WTC11 (cell line): Measurements from ENCODE around the gene KIAA1755. TPM values are rescaled to one million over a fixed set of nuclear protein-coding genes. Genes with fewer than 3 reads are reported as not detected.

ENCODE experiments used
- ATAC-seq: fragments of 200-7000 bp; cut with Tn5 transposase; 2 replicates; pipeline ENCODE4 v1.10.0; 2021; ENCODE audit warnings: mild to moderate bottlenecking, moderate library complexity
- CTCF ChIA-PET: fragments of 300-600 bp; sonication (Branson Sonifier 250); formaldehyde crosslinking; loops from one replicate; lab custom pipeline; 2021; ENCODE audit warnings: antibody characterized with exemption; lab: Charles Lee
- POLR2A ChIA-PET: fragments of 350-600 bp; sonication (Branson Sonifier 250); formaldehyde crosslinking; loops from one replicate; lab custom pipeline; 2021; ENCODE audit warnings: antibody characterized with exemption; lab: Charles Lee
- DNase-seq: peaks from one replicate; pipeline ENCODE4 v3.0.0; 2021; ENCODE audit warnings: low spot score
- H3K27ac Mint-ChIP-seq: 2 replicates; pipeline ENCODE4 v1.8.0; 2021; ENCODE audit warnings: mixed read lengths
- H3K27me3 Mint-ChIP-seq: 2 replicates; pipeline ENCODE4 v1.8.0; 2021; ENCODE audit warnings: low read depth, mild to moderate bottlenecking, moderate library complexity, mixed read lengths
- H3K36me3 Mint-ChIP-seq: 2 replicates; pipeline ENCODE4 v1.8.0; 2021; ENCODE audit warnings: mixed read lengths
- H3K4me1 Mint-ChIP-seq: 2 replicates; pipeline ENCODE4 v1.8.0; 2022; ENCODE audit warnings: mixed read lengths
- H3K4me3 Mint-ChIP-seq: 2 replicates; pipeline ENCODE4 v1.8.0; 2021; ENCODE audit warnings: mild to moderate bottlenecking, moderate library complexity, mixed read lengths
- H3K9me3 Mint-ChIP-seq: 2 replicates; pipeline ENCODE4 v1.8.0; 2021; ENCODE audit warnings: mixed read lengths
- ATF2 ChIP-seq: sonication (generic); formaldehyde crosslinking; IDR thresholded peaks from 2 replicates; pipeline ENCODE4 v1.8.1; 2022; ENCODE audit warnings: low read depth, missing genetic modification reagents, borderline replicate concordance
- ETV6 ChIP-seq: sonication (generic); formaldehyde crosslinking; IDR thresholded peaks from 2 replicates; pipeline ENCODE4 v1.8.1; 2022; ENCODE audit warnings: mild to moderate bottlenecking, missing genetic modification reagents
- FOXP4 ChIP-seq: sonication (generic); formaldehyde crosslinking; IDR thresholded peaks from 2 replicates; pipeline ENCODE4 v1.8.0; 2022; ENCODE audit warnings: mild to moderate bottlenecking, missing genetic modification reagents
- GABPB1 ChIP-seq: sonication (generic); formaldehyde crosslinking; IDR thresholded peaks from 2 replicates; pipeline ENCODE4 v1.8.1; 2023; ENCODE audit warnings: mild to moderate bottlenecking, missing genetic modification reagents
- HMGA2 ChIP-seq: fragments of 250-450 bp; sonication (Bioruptor Pico); IDR thresholded peaks from 2 replicates; pipeline ENCODE4 v1.4.0; 2021; ENCODE audit warnings: mild to moderate bottlenecking, moderate library complexity
- IRF2 ChIP-seq: sonication (generic); formaldehyde crosslinking; IDR thresholded peaks from 2 replicates; pipeline ENCODE4 v1.8.0; 2022; ENCODE audit warnings: low read depth, missing genetic modification reagents, borderline replicate concordance
- JAZF1 ChIP-seq: fragments of 250-450 bp; sonication (Bioruptor Pico); IDR thresholded peaks from 2 replicates; pipeline ENCODE4 v1.9.0; 2021; ENCODE audit warnings: moderate library complexity, mild to moderate bottlenecking, inconsistent platforms
- KAT7 ChIP-seq: sonication (generic); formaldehyde crosslinking; IDR thresholded peaks from 2 replicates; pipeline ENCODE4 v1.8.1; 2023; ENCODE audit warnings: missing genetic modification reagents, mild to moderate bottlenecking, borderline replicate concordance
- MLX ChIP-seq: sonication (generic); formaldehyde crosslinking; IDR thresholded peaks from 2 replicates; pipeline ENCODE4 v1.8.1; 2023; ENCODE audit warnings: mild to moderate bottlenecking, missing genetic modification reagents, moderate library complexity
- RELA ChIP-seq: sonication (generic); formaldehyde crosslinking; IDR thresholded peaks from 2 replicates; pipeline ENCODE4 v1.8.1; 2022; ENCODE audit warnings: missing genetic modification reagents, mild to moderate bottlenecking, borderline replicate concordance
- SOX15 ChIP-seq: fragments of 250-450 bp; sonication (Bioruptor Pico); IDR thresholded peaks from 2 replicates; pipeline ENCODE4 v1.9.0; 2021; ENCODE audit warnings: mild to moderate bottlenecking
- SP1 ChIP-seq: sonication (generic); formaldehyde crosslinking; conservative IDR thresholded peaks from 2 replicates; pipeline ENCODE4 v1.8.1; 2022; ENCODE audit warnings: missing genetic modification reagents
- ZNF138 ChIP-seq: sonication (generic); formaldehyde crosslinking; conservative IDR thresholded peaks from 2 replicates; pipeline ENCODE4 v1.8.1; 2022; ENCODE audit warnings: mild to moderate bottlenecking, moderate library complexity, missing genetic modification reagents
- ZNF281 ChIP-seq: sonication (generic); formaldehyde crosslinking; IDR thresholded peaks from 2 replicates; pipeline ENCODE4 v1.8.0; 2023; ENCODE audit warnings: mild to moderate bottlenecking, missing genetic modification reagents
- total RNA-seq: library from RNA; stranded (reverse); gene quantifications from 3 replicates; pipeline ENCODE4 v1.2.3, GENCODE V29; 2021
- TF ChIP-seq, protein P1 (sequence below): sonication (generic); formaldehyde crosslinking; IDR thresholded peaks from 2 replicates; pipeline ENCODE4 v1.8.1; 2023; ENCODE audit warnings: mild to moderate bottlenecking, missing genetic modification reagents
- TF ChIP-seq, protein P2 (sequence below): fragments of 250-450 bp; sonication (Bioruptor Pico); IDR thresholded peaks from 2 replicates; pipeline ENCODE4 v1.9.0; 2021; ENCODE audit warnings: mild to moderate bottlenecking, borderline replicate concordance
- TF ChIP-seq, protein P3 (sequence below): sonication (generic); formaldehyde crosslinking; conservative IDR thresholded peaks from 2 replicates; pipeline ENCODE4 v1.8.1; 2022; ENCODE audit warnings: mild to moderate bottlenecking, missing genetic modification reagents
- TF ChIP-seq, protein P4 (sequence below): sonication (generic); formaldehyde crosslinking; IDR thresholded peaks from 2 replicates; pipeline ENCODE4 v1.8.1; 2022; ENCODE audit warnings: mild to moderate bottlenecking, moderate library complexity, missing genetic modification reagents

The KIAA1755 gene
- total RNA-seq, 1 experiment from 2014 or later = 0.50 TPM

GRCh38 chr20:38170219-38170825 lies 90.2 kb downstream of the KIAA1755 start (continued):
- no peak for TF ChIP-seq ZNF281 (CRISPR knock-in tag)
- TF ChIP-seq FOXP4 (CRISPR knock-in tag) = no peak
- no peak for TF ChIP-seq ETV6 (CRISPR knock-in tag)
- TF ChIP-seq HMGA2 (CRISPR knock-in tag) = no peak
- TF ChIP-seq ZNF138 (CRISPR knock-in tag) = no peak
- no peak for TF ChIP-seq GABPB1 (CRISPR knock-in tag)
- TF ChIP-seq, all 79 proteins: peak for 0

GRCh38 chr20:38169636-38170193 lies 90.8 kb downstream of the KIAA1755 start:
- TF ChIP-seq IRF2 (CRISPR knock-in tag) (no peak), SOX15 (CRISPR knock-in tag) (no peak), KAT7 (CRISPR knock-in tag) (no peak), JAZF1 (no peak), SP1 (CRISPR knock-in tag) (no peak), MLX (CRISPR knock-in tag) (no peak), ATF2 (CRISPR knock-in tag) (no peak), RELA (CRISPR knock-in tag) (no peak)
- TF ChIP-seq, protein P1, sequence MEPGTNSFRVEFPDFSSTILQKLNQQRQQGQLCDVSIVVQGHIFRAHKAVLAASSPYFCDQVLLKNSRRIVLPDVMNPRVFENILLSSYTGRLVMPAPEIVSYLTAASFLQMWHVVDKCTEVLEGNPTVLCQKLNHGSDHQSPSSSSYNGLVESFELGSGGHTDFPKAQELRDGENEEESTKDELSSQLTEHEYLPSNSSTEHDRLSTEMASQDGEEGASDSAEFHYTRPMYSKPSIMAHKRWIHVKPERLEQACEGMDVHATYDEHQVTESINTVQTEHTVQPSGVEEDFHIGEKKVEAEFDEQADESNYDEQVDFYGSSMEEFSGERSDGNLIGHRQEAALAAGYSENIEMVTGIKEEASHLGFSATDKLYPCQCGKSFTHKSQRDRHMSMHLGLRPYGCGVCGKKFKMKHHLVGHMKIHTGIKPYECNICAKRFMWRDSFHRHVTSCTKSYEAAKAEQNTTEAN (CRISPR knock-in tag) = no peak
- TF ChIP-seq, protein P2, sequence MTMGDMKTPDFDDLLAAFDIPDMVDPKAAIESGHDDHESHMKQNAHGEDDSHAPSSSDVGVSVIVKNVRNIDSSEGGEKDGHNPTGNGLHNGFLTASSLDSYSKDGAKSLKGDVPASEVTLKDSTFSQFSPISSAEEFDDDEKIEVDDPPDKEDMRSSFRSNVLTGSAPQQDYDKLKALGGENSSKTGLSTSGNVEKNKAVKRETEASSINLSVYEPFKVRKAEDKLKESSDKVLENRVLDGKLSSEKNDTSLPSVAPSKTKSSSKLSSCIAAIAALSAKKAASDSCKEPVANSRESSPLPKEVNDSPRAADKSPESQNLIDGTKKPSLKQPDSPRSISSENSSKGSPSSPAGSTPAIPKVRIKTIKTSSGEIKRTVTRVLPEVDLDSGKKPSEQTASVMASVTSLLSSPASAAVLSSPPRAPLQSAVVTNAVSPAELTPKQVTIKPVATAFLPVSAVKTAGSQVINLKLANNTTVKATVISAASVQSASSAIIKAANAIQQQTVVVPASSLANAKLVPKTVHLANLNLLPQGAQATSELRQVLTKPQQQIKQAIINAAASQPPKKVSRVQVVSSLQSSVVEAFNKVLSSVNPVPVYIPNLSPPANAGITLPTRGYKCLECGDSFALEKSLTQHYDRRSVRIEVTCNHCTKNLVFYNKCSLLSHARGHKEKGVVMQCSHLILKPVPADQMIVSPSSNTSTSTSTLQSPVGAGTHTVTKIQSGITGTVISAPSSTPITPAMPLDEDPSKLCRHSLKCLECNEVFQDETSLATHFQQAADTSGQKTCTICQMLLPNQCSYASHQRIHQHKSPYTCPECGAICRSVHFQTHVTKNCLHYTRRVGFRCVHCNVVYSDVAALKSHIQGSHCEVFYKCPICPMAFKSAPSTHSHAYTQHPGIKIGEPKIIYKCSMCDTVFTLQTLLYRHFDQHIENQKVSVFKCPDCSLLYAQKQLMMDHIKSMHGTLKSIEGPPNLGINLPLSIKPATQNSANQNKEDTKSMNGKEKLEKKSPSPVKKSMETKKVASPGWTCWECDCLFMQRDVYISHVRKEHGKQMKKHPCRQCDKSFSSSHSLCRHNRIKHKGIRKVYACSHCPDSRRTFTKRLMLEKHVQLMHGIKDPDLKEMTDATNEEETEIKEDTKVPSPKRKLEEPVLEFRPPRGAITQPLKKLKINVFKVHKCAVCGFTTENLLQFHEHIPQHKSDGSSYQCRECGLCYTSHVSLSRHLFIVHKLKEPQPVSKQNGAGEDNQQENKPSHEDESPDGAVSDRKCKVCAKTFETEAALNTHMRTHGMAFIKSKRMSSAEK (CRISPR knock-in tag) = no peak
- TF ChIP-seq, protein P3, sequence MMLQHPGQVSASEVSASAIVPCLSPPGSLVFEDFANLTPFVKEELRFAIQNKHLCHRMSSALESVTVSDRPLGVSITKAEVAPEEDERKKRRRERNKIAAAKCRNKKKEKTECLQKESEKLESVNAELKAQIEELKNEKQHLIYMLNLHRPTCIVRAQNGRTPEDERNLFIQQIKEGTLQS (CRISPR knock-in tag) = no peak
- TF ChIP-seq, protein P4, sequence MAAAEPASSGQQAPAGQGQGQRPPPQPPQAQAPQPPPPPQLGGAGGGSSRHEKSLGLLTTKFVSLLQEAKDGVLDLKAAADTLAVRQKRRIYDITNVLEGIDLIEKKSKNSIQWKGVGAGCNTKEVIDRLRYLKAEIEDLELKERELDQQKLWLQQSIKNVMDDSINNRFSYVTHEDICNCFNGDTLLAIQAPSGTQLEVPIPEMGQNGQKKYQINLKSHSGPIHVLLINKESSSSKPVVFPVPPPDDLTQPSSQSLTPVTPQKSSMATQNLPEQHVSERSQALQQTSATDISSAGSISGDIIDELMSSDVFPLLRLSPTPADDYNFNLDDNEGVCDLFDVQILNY = no peak
- ChIA-PET POLR2A (no interaction called here), CTCF (interaction anchor here (1.6 kb wide), 1 partner anchor 96 kb away, joined by 5 read pairs; no protein-coding TSS in a partner anchor)
- Mint-ChIP-seq H3K4me1 (0 out of 2 replicates have a peak, but pooled peaks cover 4% of the 10 kb centered on the region), H3K36me3 (no peaks in the 10 kb centered on the region), H3K9me3 (no peaks in the 10 kb centered on the region), H3K27ac (no peak overlapping the region), H3K27me3 (no peaks in the 10 kb centered on the region), H3K4me3 (no peak overlapping the region)
- ATAC-seq = no peak
- no peak for DNase-seq
